PC-3 (cell line): ENCODE measurements around the gene NHSL1.

ENCODE experiments used
- EZH2 ChIP-seq: fragments of 300-600 bp; sonication (generic); IDR thresholded peaks from one replicate; pipeline ENCODE4 v1.6.1; 2017; ENCODE audit warnings: antibody characterized with exemption, mild to moderate bottlenecking, low read length; ENCODE audit not compliant: unreplicated experiment
- EZH2phosphoT487 ChIP-seq: fragments of 300-600 bp; sonication (generic); IDR thresholded peaks from 2 replicates; pipeline ENCODE4 v1.6.1; 2018; ENCODE audit warnings: mild to moderate bottlenecking, antibody characterized with exemption, low read length, borderline replicate concordance
- TF ChIP-seq, protein P1 (sequence below): fragments of 300-600 bp; sonication (generic); conservative IDR thresholded peaks from 2 replicates; pipeline ENCODE4 v1.5.1; 2017; ENCODE audit warnings: antibody characterized with exemption, low read depth, mild to moderate bottlenecking, low read length

GRCh38 chr6:138545621-138545980, 46.3 kb upstream of the NHSL1 start:
- TF ChIP-seq, protein P1, sequence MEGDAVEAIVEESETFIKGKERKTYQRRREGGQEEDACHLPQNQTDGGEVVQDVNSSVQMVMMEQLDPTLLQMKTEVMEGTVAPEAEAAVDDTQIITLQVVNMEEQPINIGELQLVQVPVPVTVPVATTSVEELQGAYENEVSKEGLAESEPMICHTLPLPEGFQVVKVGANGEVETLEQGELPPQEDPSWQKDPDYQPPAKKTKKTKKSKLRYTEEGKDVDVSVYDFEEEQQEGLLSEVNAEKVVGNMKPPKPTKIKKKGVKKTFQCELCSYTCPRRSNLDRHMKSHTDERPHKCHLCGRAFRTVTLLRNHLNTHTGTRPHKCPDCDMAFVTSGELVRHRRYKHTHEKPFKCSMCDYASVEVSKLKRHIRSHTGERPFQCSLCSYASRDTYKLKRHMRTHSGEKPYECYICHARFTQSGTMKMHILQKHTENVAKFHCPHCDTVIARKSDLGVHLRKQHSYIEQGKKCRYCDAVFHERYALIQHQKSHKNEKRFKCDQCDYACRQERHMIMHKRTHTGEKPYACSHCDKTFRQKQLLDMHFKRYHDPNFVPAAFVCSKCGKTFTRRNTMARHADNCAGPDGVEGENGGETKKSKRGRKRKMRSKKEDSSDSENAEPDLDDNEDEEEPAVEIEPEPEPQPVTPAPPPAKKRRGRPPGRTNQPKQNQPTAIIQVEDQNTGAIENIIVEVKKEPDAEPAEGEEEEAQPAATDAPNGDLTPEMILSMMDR: no peak
- no peak for TF ChIP-seq EZH2phosphoT487
- no peak for TF ChIP-seq EZH2
